GM13977 (cell line): ENCODE data around the gene ZAP70.

ENCODE experiments used
- DNase-seq: peaks from one replicate; pipeline ENCODE4 v3.0.0; 2012; ENCODE audit warnings: low spot score
- CTCF ChIP-seq: IDR thresholded peaks from 2 replicates; pipeline ENCODE4 v1.5.1; 2012; ENCODE audit warnings: mild to moderate bottlenecking, control low read depth; ENCODE audit not compliant: insufficient read depth; ENCODE audit errors: extremely low read depth, missing control alignments
- in situ Hi-C: fragments of 300-500 bp; cut with MboI; formaldehyde crosslinking; loops from one replicate; pipeline ENCODE4 v1.12.0; 2022; ENCODE audit warnings: low sequenced_read_pairs, low pct_unique_long_range_greater_than_20kb, mixed read lengths, inconsistent platforms; ENCODE audit not compliant: unreplicated experiment

Gene ZAP70

GRCh38 chr2:97742381-97742847 is 29.0 kb downstream of the ZAP70 start:
- no peak for DNase-seq
- in situ Hi-C loops, result no loop called here
- TF ChIP-seq CTCF, result no peak

- no peak for DNase-seq
- no peak for TF ChIP-seq CTCF
- in situ Hi-C loops, result no loop called here
These were observed 30.5 kb downstream of the ZAP70 start for GRCh38 chr2:97743913-97744312.

- TF ChIP-seq CTCF, result no peak
- peak; percentile 63 for DNase-seq
- in situ Hi-C loops, result no loop called here
These were observed 32.2 kb downstream of the ZAP70 start for GRCh38 chr2:97745474-97746174.

GRCh38 chr2:97747285-97747684 is 33.9 kb downstream of the ZAP70 start:
- DNase-seq, result no peak
- no peak for TF ChIP-seq CTCF
- in situ Hi-C loops, result no loop called here

- DNase-seq, result no peak
- in situ Hi-C loops, result no loop called here
These were observed 34.3 kb downstream of the ZAP70 start for GRCh38 chr2:97747716-97748115.

GRCh38 chr2:97749581-97749980 is 36.2 kb downstream of the ZAP70 start:
- in situ Hi-C loops, result no loop called here

More at GRCh38 chr2:97747716-97748115, 34.3 kb downstream of the ZAP70 start:
- no peak for TF ChIP-seq CTCF

More at GRCh38 chr2:97749581-97749980, 36.2 kb downstream of the ZAP70 start:
- no peak for DNase-seq
- no peak for TF ChIP-seq CTCF
